Peyer's patch (tissue), 4 donors: ENCODE measurements around the gene THRAP3. TPM values are rescaled to one million over a fixed set of nuclear protein-coding genes. Genes with fewer than 3 reads are reported as not detected.
A peak's percentile ranks its signal among the peaks of the same experiment; 100 is the strongest.

Experiments used
- DNase-seq, 3 donors: peaks; one replicate each; pipeline ENCODE4 v3.0.0-alpha.2; 2017 to 2019
- H3K27ac ChIP-seq, 4 donors: fragments of 200-600 bp; sonication (generic); one replicate each; pipeline ENCODE4 v1.5.1; 2016 to 2019
- H3K27me3 ChIP-seq, 2 donors: fragments of 200-600 bp; sonication (generic); one replicate each; pipeline ENCODE4 v1.5.1; 2019
- H3K36me3 ChIP-seq, 3 donors: fragments of 200-600 bp; sonication (generic); one replicate each; pipeline ENCODE4 v1.5.1; 2016 to 2019
- H3K4me1 ChIP-seq, 4 donors: fragments of 200-600 bp; sonication (generic); one replicate each; pipeline ENCODE4 v1.5.1; 2016 to 2019
- H3K4me3 ChIP-seq, 4 donors: fragments of 200-600 bp; sonication (generic); 1 replicate in 3 of 4; 2 replicates in 1 of 4; pipeline ENCODE4 v1.5.1; 2016 to 2019; ENCODE audit warnings: mild to moderate bottlenecking in 1 of 4
- H3K9me3 ChIP-seq, 4 donors: fragments of 200-600 bp; sonication (generic); one replicate each; pipeline ENCODE4 v1.5.1; 2016 to 2019; ENCODE audit warnings: mild to moderate bottlenecking in 1 of 4
- CTCF ChIP-seq, 6 experiments: fragments of 450-650 bp in 4 of 6; fragments of 200-600 bp in 2 of 6; sonication (generic) in 1 of 6; IDR thresholded peaks; one replicate each; pipeline ENCODE4 v1.5.1; 2017 to 2019; ENCODE audit warnings: antibody characterized with exemption in 6 of 6, mild to moderate bottlenecking in 3 of 6, moderate library complexity in 1 of 6
- POLR2A ChIP-seq, 2 donors: fragments of 450-650 bp; IDR thresholded peaks; one replicate each; pipeline ENCODE4 v1.5.1; 2017; ENCODE audit warnings: antibody characterized with exemption in 2 of 2, mild to moderate bottlenecking in 2 of 2, moderate library complexity in 2 of 2
- total RNA-seq, 4 donors: library from RNA; depleted of rRNA; stranded (reverse); fragments of >200 nt; gene quantifications; one replicate each; pipeline ENCODE4 v1.1.0, GENCODE V29; 2016

THRAP3 gene
- total RNA-seq, 4 donors from 2014 or later, result 49.5 to 99.0 (median 64.4) TPM

- no peak for DNase-seq
- no peaks in the 10 kb centered on the region for H3K36me3 ChIP-seq
- no peak for TF ChIP-seq CTCF (IDR thresholded peaks at IDR 0.05)
- TF ChIP-seq POLR2A (IDR thresholded peaks at IDR 0.05), result no peak
- peaks cover 0 to 39% (median 20%) of the 10 kb centered on the region in 4 donors for H3K4me1 ChIP-seq
- peak overlapping the region; percentile 74 to 88 (median 80) for H3K27ac ChIP-seq
- no peaks in the 10 kb centered on the region for H3K9me3 ChIP-seq
- no peaks in the 10 kb centered on the region for H3K27me3 ChIP-seq
- H3K4me3 ChIP-seq, result peak overlapping the region; percentile 68 to 91 (median 80)
Observed at GRCh38 chr1:36322041-36322785, 98.0 kb downstream of the THRAP3 start.

GRCh38 chr1:36322786-36323635 is 98.8 kb downstream of the THRAP3 start:
- no peaks in the 10 kb centered on the region for H3K9me3 ChIP-seq
- TF ChIP-seq POLR2A (IDR thresholded peaks at IDR 0.05) (no peak), CTCF (IDR thresholded peaks at IDR 0.05) (no peak)

GRCh38 chr1:36323636-36324352 is 99.6 kb downstream of the THRAP3 start, which contains the start of gene EVA1B:
Gene EVA1B, minus strand, starts transcription at chr1:36323645. Its CDS starts 608 bp downstream, at chr1:36323037.
- Histone ChIP-seq H3K36me3 (no peaks in the 10 kb centered on the region), H3K9me3 (no peaks in the 10 kb centered on the region), H3K27me3 (no peaks in the 10 kb centered on the region), H3K27ac (peak within 1 kb of the TSS; percentile 74 to 88 (median 80)), H3K4me3 (peak within 1 kb of the TSS; percentile 68 to 91 (median 80)), H3K4me1 (peaks cover 0 to 39% (median 20%) of the 10 kb centered on the region in 4 donors)
- TF ChIP-seq CTCF (IDR thresholded peaks at IDR 0.05) (no peak), POLR2A (IDR thresholded peaks at IDR 0.05) (no peak)
- peak; percentile 60 to 87 (median 78) for DNase-seq

More at GRCh38 chr1:36322786-36323635, 98.8 kb downstream of the THRAP3 start:
- Histone ChIP-seq H3K27me3 (no peaks in the 10 kb centered on the region), H3K4me3 (peak overlapping the region; percentile 68 to 91 (median 80)), H3K27ac (peak overlapping the region; percentile 74 to 88 (median 80)), H3K36me3 (no peaks in the 10 kb centered on the region), H3K4me1 (peaks cover 0 to 39% (median 20%) of the 10 kb centered on the region in 4 donors)
- DNase-seq, result peak in 2 of 3 donors; percentile 63 to 75

GRCh38 chr1:36324353-36324703 is 100.1 kb downstream of the THRAP3 start:
- peaks cover 0 to 39% (median 20%) of the 10 kb centered on the region in 4 donors for H3K4me1 ChIP-seq
- H3K4me3 ChIP-seq, result peak overlapping the region in 3 of 4 donors; percentile 72 to 91 (median 89)
- TF ChIP-seq CTCF (IDR thresholded peaks at IDR 0.05) (no peak), POLR2A (IDR thresholded peaks at IDR 0.05) (no peak)
- peak overlapping the region; percentile 74 to 88 (median 80) for H3K27ac ChIP-seq
- no peaks in the 10 kb centered on the region for H3K9me3 ChIP-seq
- no peaks in the 10 kb centered on the region for H3K27me3 ChIP-seq
- no peak for DNase-seq
- H3K36me3 ChIP-seq, result no peaks in the 10 kb centered on the region

GRCh38 chr1:36326499-36326898 is 102.3 kb downstream of the THRAP3 start:
- Histone ChIP-seq H3K9me3 (no peaks in the 10 kb centered on the region), H3K4me1 (peaks cover 0 to 25% (median 18%) of the 10 kb centered on the region in 4 donors), H3K27ac (no peak overlapping the region), H3K4me3 (no peak overlapping the region), H3K36me3 (no peaks in the 10 kb centered on the region), H3K27me3 (no peaks in the 10 kb centered on the region)
- no peak for DNase-seq
- no peak for TF ChIP-seq CTCF (IDR thresholded peaks at IDR 0.05)
- TF ChIP-seq POLR2A (IDR thresholded peaks at IDR 0.05), result no peak
